Stimulated activated CD4-positive, alpha-beta T cell treated with anti-CD3 and anti-CD28 coated beads, Interleukin-12 subunit alpha, Interleukin-12 subunit beta, amount 100 ng/mL, for 48 hours (primary cell): ENCODE measurements around the gene DLX6.

ENCODE experiments used
- DNase-seq, 3 donors: peaks; one replicate each; pipeline ENCODE4 v3.0.0-alpha.2; 2020; ENCODE audit warnings: low read depth in 2 of 3, low spot score in 1 of 3

Gene DLX6

DNA sequence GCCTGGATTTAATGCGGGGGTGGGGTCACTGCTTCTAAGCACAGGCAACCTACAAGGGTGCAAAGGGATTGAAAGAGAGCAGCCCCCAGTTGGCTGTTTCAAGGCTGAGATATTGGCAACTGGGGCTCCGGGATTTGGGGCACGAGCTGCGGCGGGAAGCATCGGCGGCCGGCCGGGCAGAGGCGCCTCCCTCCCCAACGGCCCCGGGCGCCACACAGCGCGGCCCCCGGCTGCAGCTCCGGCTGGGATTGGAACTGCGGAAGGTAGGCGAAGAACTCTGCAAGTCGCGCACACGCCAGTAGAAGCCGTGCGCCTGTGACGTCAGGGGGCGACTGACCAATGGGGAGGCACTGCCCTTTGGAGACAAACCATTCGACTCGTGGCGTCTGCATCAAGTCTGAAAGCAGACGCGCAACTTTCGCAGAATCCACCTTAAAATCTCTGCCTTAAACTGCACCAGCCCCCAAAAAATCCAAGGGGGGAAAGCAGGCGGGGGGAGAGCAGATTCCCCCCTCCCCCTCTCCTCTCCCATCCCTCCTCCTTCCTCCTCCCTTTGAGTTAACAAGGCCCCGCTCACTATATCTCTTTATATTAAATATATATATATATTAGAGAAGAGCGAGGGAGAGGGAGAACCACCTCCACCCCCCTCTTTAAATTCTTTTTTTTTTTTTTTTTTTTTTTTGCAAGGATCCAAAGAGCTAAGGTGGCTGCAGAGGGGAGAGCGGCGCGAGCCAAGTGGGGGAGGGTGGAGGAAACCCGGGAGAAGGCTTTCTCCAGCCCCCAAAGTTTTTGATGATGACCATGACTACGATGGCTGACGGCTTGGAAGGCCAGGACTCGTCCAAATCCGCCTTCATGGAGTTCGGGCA lies at the start of gene DLX6:
TSS of gene DLX6 (plus strand) at position 371 of the 872 bp plus-strand sequence. CDS start at position 796, 425 bp downstream.
- peak in 2 of 3 donors; percentile 33 to 37 for DNase-seq

DNA sequence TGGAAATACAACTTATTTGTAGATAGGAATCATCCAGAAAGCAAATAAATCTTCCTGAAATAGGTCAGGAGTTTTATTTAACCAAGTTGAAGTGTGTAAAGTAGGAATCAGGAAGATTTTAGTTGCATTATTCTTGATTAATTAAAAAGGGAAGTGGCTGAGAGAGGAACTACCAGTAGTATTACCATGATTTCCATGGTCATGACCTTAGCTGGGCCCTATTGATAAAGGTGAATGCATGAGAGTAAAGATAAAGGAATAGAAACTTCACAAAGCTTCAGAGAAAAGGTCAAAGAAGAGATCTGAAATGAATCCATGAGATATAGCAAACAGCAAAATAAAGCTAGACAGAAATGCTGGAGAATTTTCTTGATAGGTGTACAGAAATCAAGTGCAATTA lies 46.2 kb upstream of the DLX6 start:
- DNase-seq = no peak

DNA sequence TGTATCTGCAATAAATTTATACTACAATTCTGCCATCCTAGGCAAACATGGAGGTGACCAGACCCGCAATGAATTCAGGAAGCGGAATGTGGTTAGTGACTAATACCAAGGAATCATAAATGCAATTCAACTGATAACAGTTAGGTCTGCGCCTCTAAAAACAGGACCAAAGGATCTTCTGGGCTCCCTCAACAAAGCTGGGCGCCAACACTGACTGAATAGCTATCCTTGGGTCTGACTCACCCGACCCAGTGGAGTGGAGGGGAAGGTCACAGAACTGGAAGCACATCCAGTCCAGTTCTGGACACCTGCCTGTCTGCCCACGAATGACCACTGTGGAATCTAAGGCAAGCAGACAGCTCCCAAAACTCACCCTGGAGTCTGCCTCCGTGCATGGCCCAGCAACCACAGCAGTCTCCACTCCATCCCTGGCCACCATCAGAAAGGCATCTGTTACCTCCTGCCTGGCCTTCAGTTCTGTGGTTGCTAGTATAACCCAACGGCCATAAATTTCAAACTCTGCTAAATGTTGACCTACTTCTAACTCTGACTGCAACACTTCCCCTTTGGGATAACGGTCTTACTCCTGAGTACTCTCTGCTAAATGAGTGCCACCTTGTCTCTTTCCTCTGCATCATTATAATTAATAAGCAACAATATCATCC lies 43.0 kb upstream of the DLX6 start:
- no peak for DNase-seq

DNA sequence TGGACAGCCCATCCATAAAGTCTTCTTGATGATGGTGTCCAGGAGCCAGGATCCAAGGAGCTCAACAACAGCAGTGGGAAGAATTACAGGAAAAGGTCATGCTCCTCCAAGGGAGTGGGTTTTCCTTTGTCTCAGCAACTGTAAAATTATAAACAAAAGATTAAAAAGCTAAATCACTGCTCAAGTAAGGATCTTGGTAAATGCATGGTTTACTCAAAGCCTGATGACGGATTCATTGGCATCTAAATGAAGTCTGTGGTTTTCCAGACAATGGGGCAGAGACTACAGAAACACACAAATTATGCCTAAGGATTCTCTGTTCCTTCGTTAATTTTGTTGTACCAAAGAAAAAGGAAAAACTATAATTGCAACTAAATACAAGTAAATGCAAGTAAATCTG lies 36.4 kb upstream of the DLX6 start:
- no peak for DNase-seq

DNA sequence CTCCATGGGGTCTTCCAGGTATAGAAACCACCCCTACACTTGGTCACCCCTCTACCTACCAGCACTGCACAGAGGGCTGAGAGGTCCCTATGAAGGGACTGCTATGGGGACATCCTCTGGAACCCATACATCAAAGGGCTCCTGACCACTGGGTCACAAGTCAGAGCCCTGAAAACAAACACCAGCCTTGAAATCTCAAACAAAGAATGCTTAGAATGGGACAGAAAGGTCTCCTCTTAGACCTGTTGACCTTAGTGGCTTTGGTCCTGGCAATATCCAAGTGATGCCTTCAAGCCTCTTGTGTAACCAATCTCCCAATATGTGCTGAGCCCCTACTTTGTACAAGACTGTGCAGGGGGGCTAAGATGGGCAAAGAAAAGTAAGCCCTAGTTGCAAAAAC lies 34.6 kb upstream of the DLX6 start:
- DNase-seq = no peak

DNA sequence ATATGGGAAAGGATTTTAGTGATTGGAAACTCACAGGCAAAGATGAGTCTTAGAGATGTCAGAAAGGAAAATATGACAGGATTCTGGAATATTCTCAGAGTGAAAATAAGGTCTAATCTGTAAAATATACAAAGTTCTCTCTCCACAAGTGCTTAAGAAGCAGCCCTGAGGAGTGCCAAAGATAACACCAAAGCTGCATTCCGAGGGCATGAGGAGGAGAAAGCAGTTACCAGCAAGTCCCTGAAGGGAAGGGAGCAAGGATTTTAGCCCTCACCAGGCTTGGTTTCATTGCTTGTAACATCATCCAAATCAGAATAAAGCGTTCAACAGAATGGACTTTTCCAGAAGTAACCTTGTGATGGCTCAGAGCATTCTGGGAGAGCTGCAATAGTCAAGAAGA lies 31.4 kb upstream of the DLX6 start:
- DNase-seq = no peak

DNA sequence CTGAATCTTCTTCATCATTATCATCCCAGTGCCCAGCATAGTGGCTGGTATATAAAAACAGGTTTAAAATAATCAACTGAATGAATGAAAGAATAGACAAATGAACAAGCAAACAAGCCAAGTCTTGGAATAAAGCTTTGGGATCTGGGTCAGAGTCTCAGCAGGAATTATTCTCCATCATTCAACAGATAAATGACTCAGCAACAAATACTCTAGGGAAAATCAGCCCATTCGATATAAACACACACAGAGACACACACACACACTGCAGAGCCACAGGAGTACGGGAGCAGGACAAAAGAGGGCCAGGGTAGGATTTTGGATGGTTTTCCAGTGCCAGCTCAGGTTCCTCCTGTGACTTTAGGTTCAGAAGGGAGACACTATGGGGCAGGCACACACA lies 29.2 kb upstream of the DLX6 start:
- DNase-seq = no peak

DNA sequence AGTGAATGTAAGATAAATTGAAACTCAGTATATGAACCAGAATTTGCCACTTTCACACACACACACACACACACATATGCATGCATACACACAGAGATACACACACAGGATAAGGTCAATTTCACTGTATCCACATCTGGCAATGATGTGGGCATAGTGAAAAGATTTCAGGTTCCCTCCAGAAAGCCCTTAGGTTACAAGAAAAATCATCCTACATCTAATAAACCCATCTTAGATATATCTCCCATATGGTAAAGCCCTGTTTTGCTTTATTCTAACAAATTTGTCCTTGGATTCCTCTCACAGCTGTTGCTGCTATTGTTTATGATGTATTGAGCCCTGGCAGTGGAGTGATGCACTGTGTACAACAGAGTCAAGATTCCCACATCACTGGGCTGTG lies 27.9 kb upstream of the DLX6 start:
- DNase-seq = no peak

DNA sequence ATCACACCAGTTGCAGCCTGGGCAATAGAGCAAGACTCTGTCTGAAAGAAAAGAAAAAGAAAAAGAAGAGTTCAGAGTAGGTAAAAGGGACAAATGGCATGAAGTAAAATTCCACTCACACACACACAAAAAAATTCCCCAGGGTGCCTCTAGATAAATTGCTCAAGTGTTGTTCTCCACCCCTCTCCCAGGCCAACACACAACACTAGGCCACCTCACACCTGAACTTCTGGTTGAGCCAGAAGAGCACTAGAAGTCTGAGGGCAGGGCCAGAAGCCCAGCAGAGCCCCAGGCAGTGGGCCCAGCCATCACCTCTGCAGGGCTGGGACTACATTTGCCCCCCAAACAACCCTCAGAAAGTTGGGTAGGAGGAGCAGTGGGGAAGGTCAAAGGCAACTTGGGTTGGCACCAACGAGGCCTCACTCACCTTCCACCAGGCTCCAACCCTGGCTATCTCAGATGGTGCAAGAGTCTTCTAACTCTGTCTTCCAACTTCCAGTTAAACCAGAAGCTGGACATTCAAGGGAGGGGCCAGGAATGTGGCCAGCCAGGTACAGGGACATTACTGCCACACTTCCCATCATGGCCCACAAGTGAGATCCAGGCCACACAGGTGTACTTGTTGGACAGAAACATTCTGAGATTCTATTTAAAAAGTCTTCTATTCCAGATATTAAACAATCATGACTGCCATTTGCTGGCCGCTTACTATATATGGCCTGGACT lies 25.6 kb upstream of the DLX6 start:
- no peak for DNase-seq

DNA sequence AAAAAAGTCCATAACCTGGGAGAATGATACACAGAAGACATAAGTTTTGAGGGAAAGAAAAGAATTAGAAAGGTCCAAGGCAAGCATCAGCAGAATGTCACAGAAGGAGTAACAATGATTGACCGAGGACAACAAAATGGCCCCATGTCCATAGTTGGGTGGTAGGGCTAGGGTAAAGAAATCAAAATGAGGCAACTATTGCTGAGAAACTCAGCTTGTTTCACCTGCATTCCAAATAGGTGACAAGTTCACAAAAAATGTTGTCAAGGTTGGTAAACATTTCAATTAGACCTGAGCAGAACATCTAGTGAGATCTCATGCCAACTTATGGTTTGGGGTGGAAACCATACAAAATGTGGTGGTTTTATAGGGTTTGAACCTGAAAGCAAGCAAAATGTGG lies 22.8 kb upstream of the DLX6 start:
- no peak for DNase-seq

DNA sequence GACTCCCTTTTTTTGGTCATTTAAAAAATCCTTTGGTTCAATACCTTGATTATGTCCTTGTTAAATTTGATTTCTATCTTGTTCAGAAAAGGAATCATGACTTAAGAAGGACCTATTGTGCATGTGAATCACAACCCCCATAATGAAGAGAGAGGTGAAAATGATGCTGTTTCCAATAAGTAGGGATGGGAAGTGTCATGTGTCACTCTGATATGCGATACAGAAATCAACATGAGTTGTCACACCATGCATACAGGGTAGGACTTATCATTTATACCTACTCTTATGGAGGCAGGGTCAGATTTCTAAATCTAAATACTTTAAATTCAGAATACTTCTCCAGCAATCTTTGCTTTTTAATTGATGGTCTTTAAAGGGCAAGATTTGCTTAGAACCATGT lies 19.4 kb upstream of the DLX6 start:
- DNase-seq = no peak

DNA sequence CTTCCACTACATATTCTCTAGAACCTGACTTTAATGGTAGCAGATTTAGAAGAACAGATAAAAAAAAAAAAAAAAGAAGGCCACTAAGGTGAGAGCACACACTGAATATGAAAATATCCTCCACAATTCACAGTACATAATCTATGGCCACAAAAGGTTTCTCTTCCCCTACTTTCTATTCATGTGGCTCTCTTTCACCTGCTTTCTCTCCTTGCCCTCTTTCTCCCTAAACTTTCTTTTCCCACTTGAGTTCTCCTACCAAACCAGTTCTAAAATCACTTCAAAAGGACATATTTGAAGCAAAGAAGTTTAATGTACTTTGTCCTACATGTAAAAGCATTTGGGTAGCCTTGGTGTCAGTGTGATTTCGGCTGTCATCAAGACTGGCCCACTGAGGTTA lies 18.5 kb upstream of the DLX6 start:
- DNase-seq = no peak

DNA sequence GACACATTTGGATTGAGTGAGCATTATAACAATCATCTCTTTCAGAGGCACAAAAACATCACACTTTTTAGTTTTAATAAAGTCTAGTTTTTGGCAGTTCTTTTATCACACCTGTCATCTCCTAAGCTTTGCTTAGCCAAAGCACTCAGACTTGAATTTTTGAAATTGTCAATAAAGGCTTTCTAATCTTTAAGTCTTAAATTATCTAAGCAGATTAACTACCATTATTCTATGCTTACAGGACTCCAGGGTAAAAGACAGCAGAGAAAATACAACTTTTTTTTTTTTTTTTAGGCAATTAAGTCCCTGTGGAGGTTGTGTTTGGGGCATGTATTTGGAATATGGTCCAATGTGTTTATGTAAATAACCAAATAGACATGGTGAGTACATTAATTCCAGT lies 17.6 kb upstream of the DLX6 start:
- DNase-seq = no peak

DNA sequence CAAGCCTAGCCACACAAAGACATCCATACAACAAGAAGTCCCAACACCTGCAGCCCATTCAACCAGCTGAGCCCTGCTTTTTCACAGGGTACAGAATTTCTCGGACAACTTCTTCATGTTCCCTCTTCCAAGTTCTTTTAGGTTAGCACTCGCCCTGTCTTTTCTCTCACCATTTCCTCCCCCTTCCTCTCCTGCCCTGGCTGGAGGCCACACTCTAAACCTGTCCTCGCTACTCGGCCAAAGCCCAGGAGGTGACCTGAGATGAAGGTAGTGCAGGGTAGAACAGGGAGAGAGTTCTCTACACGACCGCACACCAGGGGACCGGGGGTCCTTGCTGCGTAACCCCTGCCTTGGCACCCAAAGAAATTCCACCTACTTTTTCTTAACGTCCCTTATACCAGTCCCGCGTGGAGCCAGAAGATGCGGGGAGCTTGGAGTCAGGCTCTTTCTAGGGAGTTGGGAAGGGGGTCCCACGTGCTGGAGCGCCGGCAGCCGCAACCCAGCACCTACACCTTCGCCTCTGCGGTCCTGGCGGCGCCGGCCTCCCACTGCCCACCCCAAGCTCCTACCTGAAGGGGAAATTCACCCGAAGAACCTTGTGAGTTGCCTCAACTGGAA lies 16.0 kb upstream of the DLX6 start:
- DNase-seq = no peak

DNA sequence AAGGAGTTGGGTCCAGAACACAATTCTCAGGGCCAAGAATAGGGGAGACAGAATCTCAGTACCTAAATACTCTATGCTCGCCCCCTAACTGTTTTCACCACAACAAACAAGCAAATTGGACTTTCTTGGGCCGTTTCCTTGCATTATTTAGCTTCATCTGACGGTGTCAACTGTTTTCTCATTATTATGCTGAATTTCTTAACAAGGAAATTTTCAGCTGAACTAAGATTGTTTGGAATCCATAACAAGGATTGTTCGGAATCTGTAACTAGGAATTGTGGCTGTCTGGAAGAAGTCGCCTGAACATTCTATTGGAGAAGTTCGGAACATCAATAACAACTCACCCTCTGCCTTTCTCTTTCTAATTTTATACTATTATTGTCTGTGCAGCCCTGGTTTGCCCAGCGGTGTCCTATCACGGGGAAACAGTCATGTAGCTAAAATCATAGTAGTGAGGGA lies 15.5 kb upstream of the DLX6 start:
- no peak for DNase-seq

DNA sequence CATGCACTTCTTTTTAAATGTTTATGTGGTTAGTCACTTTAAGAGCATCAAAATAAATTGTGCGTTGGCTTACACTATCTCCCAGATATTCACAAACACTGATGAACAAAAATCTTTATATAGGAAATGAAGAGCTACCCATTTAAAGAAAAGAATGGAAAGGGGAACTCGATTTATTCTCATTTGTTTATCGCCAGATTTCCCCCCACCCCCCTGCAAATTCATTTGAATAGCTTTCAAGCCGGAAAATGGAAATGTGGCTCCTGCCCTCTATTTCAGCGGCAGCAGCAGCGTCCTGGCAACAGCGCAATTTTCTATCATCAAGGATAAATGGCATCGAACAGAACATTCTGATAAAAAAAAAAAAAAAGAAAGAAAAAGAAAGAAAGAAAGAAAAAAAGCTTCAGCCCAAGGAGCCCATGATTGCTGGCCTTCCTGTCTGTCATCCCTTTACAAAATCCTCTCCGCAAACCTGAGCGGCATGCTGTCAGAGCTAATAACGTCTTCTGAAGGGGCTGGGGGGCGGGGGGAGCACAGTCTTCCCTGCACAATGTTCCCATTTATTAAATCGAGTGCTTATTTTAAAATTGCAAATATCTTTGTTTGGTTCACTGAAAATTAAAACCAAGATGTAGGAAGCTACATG lies 13.7 kb upstream of the DLX6 start:
- DNase-seq = no peak

DNA sequence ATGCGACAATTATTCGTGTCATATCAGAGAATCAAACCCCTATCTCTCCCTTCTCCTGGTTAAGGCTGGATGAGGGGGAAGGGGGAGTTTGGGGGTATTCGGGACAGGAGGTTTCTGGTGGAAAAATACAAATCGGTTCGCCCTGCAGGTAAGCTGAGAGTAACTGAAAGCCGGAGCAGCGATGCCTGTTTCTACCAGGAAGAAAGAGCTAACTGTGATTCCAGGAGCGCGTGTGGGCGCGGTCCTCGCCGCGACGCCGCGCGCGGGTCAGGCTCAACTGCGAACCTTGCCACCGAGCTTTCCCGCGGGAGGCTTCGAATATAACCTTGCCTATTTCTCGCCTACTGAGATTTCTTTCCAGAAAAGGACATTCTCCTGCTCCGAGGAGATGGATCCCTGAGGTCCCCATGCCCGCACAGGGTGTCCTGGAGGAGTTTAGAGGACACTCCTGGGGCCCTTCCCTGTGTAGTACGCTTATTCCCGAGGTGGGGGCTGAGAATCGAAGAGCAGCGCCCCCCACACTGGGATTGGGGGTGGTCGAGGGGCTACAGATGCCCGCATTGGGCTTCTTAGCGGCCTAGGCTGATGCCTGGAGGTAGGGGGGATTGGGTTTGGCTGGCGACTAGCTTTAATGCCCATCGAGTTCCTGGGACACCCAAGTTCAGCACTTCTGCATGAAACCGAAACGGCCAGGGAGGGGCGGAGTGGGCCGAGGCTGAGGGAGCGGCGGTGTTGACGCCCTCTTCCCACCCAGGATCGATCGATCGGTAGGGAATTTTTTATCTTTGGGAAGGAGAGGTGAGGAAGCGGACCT lies 13.0 kb upstream of the DLX6 start:
- no peak for DNase-seq

DNA sequence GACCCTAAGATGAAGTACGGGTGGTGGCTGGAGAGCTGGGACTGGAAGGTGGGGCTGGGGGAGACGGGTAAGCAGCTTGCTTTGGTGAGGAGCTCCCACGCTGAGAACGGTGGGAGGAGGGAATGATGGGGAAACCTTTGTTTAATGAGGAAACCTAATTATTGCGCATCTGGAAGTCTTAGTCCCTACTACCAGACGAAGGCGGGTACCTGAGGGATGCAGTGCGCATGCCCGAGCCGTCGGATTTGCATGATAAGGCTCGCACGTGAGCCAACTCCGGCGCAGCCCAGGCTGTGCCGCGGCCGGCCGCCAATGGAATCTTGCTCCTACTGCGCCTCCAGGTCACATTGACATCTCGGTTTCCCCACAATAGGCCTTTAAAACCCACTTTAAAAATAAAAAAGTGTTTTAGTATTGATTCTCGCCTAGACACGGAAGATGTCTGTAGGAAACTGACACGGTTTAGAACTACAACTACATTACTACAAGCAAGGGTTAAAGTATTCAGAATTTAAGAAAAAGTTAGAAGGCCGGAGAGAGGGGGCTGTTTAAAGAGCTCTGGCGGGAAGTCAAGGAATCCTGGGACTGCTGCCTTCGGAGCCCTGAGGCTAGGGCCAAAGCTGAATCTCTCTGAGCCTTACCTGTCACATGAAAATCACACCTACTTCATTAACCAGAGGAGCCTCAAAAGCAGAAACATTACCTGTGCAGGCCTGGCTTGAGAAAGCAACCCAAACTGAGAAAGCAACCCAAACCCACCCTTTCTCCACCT lies 12.1 kb upstream of the DLX6 start:
- no peak for DNase-seq

DNA sequence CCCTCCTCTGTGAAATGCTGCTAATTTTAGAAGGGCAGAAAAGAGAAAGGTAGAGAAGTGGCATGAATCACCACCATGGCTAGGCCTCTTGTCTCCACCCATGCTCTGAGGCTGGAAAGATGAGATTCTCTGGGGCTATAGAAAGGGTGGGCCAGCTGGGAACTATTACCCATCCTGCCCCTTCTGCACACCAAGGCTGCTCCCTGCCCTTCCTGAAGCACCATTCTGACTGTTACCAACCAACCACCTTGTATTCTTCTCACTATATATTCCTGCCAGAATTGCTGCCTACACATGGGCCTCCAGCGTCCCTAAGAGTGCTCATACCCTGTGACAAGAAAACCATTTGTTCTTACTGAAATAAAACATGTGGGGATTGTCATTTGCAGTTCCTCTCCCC lies 11.4 kb upstream of the DLX6 start:
- no peak for DNase-seq
